ENCODE measurements around the gene CALN1.

DNA sequence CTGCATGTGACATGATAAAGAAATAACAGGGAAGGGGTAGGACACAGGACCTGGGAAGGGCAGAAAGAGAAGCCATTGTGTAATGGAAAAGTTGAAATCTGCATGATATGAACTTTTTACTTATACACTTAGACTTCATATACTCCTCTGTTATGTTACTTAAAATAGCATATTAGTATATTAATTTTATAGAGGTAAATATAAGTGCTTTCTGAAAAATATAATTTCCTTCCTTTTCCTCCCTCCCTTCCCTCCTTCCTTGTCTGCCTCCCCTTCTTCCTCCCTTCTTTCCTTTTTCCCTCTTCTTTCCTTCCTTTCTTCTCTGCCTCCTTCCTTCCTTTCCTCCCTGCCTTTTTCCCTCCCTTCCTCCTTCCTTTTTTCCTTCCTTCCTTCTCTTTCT lies 363.7 kb downstream of the CALN1 start:
- TF ChIP-seq POLR2AphosphoS5 (IDR thresholded peaks at IDR 0.05; ENCODE audit: low read depth, low read length): no peak
- TF ChIP-seq TAF1 (IDR thresholded peaks at IDR 0.05; ENCODE audit: borderline replicate concordance, low read depth, low read length): no peak
